SK-N-SH treated with all-trans-retinoic acid at 6 μM for 48 hours (cell line): ENCODE data around the gene MOCS1.

Experiments used
- ATAC-seq: fragments of 200-7000 bp; cut with Tn5 transposase; 3 replicates; pipeline ENCODE4 v1.9.1; 2020; ENCODE audit warnings: mild to moderate bottlenecking, moderate library complexity
- ARNTL ChIP-seq: fragments of 450-650 bp; formaldehyde crosslinking; IDR thresholded peaks from 2 replicates; pipeline ENCODE4 v1.5.0; 2020; ENCODE audit warnings: low read depth, mild to moderate bottlenecking, moderate library complexity, borderline replicate concordance
- BACH2 ChIP-seq: fragments of 250-450 bp; sonication (Bioruptor Pico); IDR thresholded peaks from 2 replicates; pipeline ENCODE4 v1.9.0; 2021; ENCODE audit warnings: mild to moderate bottlenecking, borderline replicate concordance
- CSDC2 ChIP-seq: fragments of 250-450 bp; sonication (Bioruptor Pico); IDR thresholded peaks from 2 replicates; pipeline ENCODE4 v1.5.0; 2020; ENCODE audit warnings: mild to moderate bottlenecking, moderate library complexity
- ESRRG ChIP-seq: fragments of 250-450 bp; sonication (Bioruptor Pico); IDR thresholded peaks from 2 replicates; pipeline ENCODE4 v1.6.1; 2021; ENCODE audit warnings: mild to moderate bottlenecking
- GLIS3 ChIP-seq: fragments of 250-450 bp; sonication (Bioruptor Pico); IDR thresholded peaks from 2 replicates; pipeline ENCODE4 v1.5.0; 2020; ENCODE audit warnings: mild to moderate bottlenecking, moderate library complexity
- ISL1 ChIP-seq: fragments of 250-450 bp; sonication (Bioruptor Pico); IDR thresholded peaks from 2 replicates; pipeline ENCODE4 v2.1.2; 2022; ENCODE audit warnings: mild to moderate bottlenecking, moderate library complexity
- OSR1 ChIP-seq: fragments of 250-450 bp; sonication (Bioruptor Pico); IDR thresholded peaks from 2 replicates; pipeline ENCODE4 v1.8.0; 2022; ENCODE audit warnings: moderate library complexity, mild to moderate bottlenecking, inconsistent platforms
- PPARA ChIP-seq: fragments of 250-450 bp; sonication (Bioruptor Pico); IDR thresholded peaks from 2 replicates; pipeline ENCODE4 v1.5.0; 2020; ENCODE audit warnings: mild to moderate bottlenecking, borderline replicate concordance
- RARB ChIP-seq: fragments of 250-450 bp; sonication (Bioruptor Pico); IDR thresholded peaks from 2 replicates; pipeline ENCODE4 v1.8.0; 2021; ENCODE audit warnings: mild to moderate bottlenecking, moderate library complexity
- SNAI2 ChIP-seq: fragments of 250-450 bp; sonication (Bioruptor Pico); IDR thresholded peaks from 2 replicates; pipeline ENCODE4 v1.5.0; 2020; ENCODE audit warnings: mild to moderate bottlenecking, moderate library complexity
- TCF4 ChIP-seq: fragments of 250-450 bp; sonication (Bioruptor Pico); IDR thresholded peaks from 2 replicates; pipeline ENCODE4 v1.8.0; 2021; ENCODE audit warnings: mild to moderate bottlenecking, moderate library complexity, borderline replicate concordance
- TOX ChIP-seq: fragments of 250-450 bp; sonication (Bioruptor Pico); IDR thresholded peaks from 2 replicates; pipeline ENCODE4 v1.8.0; 2021; ENCODE audit warnings: mild to moderate bottlenecking, moderate library complexity, borderline replicate concordance
- ZC3H10 ChIP-seq: fragments of 250-450 bp; sonication (Bioruptor Pico); IDR thresholded peaks from 2 replicates; pipeline ENCODE4 v1.5.1; 2021; ENCODE audit warnings: mild to moderate bottlenecking, moderate library complexity
- ZFP3 ChIP-seq: fragments of 250-450 bp; sonication (Bioruptor Pico); IDR thresholded peaks from 2 replicates; pipeline ENCODE4 v1.5.0; 2020; ENCODE audit warnings: mild to moderate bottlenecking, moderate library complexity
- ZFP30 ChIP-seq: fragments of 450-650 bp; formaldehyde crosslinking; IDR thresholded peaks from 2 replicates; pipeline ENCODE4 v1.5.0; 2022; ENCODE audit warnings: mild to moderate bottlenecking, moderate library complexity
- ZNF70 ChIP-seq: fragments of 450-650 bp; formaldehyde crosslinking; IDR thresholded peaks from 2 replicates; pipeline ENCODE4 v1.5.0; 2020; ENCODE audit warnings: mild to moderate bottlenecking, moderate library complexity
- ZNF8 ChIP-seq: fragments of 450-650 bp; formaldehyde crosslinking; IDR thresholded peaks from 2 replicates; pipeline ENCODE4 v1.5.0; 2020; ENCODE audit warnings: mild to moderate bottlenecking, moderate library complexity
- TF ChIP-seq, protein P1 (sequence below): fragments of 250-450 bp; sonication (Bioruptor Pico); IDR thresholded peaks from 2 replicates; pipeline ENCODE4 v1.8.0; 2020; ENCODE audit warnings: mild to moderate bottlenecking, moderate library complexity, borderline replicate concordance
- TF ChIP-seq, protein P2 (sequence below): fragments of 250-450 bp; sonication (Bioruptor Pico); IDR thresholded peaks from 2 replicates; pipeline ENCODE4 v1.5.0; 2020; ENCODE audit warnings: mild to moderate bottlenecking, moderate library complexity
- TF ChIP-seq, protein P3 (sequence below): fragments of 250-450 bp; sonication (Bioruptor Pico); IDR thresholded peaks from 2 replicates; pipeline ENCODE4 v1.8.0; 2021; ENCODE audit warnings: low read depth, mild to moderate bottlenecking, moderate library complexity, borderline replicate concordance
- TF ChIP-seq, protein P4 (sequence below): fragments of 250-450 bp; sonication (Bioruptor Pico); IDR thresholded peaks from 2 replicates; pipeline ENCODE4 v1.5.1; 2020; ENCODE audit warnings: low read depth, mild to moderate bottlenecking, moderate library complexity
- TF ChIP-seq, protein P5 (sequence below): fragments of 250-450 bp; sonication (Bioruptor Pico); IDR thresholded peaks from 2 replicates; pipeline ENCODE4 v1.5.1; 2021; ENCODE audit warnings: mild to moderate bottlenecking, moderate library complexity

Gene MOCS1

DNA sequence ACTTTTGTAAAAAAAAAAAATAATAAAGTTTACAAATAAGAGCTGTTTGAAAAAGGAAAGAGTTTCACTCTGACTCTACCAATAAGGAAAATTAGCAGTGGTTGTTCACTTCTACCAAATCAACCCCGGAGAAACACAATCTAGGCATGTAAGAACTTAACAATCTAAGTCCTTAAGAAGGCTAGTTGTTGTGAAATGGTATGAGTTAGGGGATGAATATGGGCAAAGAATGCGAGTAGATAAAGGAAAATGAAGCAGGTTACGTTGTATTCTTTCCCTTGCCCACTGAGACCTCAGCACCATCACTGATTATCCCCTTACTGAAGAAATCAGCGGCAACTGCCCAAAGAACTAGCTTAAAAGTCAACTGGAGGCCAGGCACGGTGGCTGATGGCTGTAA, 15.4 kb downstream of the MOCS1 start (continued):
- TF ChIP-seq, protein P1, sequence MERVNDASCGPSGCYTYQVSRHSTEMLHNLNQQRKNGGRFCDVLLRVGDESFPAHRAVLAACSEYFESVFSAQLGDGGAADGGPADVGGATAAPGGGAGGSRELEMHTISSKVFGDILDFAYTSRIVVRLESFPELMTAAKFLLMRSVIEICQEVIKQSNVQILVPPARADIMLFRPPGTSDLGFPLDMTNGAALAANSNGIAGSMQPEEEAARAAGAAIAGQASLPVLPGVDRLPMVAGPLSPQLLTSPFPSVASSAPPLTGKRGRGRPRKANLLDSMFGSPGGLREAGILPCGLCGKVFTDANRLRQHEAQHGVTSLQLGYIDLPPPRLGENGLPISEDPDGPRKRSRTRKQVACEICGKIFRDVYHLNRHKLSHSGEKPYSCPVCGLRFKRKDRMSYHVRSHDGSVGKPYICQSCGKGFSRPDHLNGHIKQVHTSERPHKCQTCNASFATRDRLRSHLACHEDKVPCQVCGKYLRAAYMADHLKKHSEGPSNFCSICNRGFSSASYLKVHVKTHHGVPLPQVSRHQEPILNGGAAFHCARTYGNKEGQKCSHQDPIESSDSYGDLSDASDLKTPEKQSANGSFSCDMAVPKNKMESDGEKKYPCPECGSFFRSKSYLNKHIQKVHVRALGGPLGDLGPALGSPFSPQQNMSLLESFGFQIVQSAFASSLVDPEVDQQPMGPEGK (CRISPR knock-in tag), result no peak
- TF ChIP-seq, protein P2, sequence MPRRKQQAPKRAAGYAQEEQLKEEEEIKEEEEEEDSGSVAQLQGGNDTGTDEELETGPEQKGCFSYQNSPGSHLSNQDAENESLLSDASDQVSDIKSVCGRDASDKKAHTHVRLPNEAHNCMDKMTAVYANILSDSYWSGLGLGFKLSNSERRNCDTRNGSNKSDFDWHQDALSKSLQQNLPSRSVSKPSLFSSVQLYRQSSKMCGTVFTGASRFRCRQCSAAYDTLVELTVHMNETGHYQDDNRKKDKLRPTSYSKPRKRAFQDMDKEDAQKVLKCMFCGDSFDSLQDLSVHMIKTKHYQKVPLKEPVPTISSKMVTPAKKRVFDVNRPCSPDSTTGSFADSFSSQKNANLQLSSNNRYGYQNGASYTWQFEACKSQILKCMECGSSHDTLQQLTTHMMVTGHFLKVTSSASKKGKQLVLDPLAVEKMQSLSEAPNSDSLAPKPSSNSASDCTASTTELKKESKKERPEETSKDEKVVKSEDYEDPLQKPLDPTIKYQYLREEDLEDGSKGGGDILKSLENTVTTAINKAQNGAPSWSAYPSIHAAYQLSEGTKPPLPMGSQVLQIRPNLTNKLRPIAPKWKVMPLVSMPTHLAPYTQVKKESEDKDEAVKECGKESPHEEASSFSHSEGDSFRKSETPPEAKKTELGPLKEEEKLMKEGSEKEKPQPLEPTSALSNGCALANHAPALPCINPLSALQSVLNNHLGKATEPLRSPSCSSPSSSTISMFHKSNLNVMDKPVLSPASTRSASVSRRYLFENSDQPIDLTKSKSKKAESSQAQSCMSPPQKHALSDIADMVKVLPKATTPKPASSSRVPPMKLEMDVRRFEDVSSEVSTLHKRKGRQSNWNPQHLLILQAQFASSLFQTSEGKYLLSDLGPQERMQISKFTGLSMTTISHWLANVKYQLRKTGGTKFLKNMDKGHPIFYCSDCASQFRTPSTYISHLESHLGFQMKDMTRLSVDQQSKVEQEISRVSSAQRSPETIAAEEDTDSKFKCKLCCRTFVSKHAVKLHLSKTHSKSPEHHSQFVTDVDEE (CRISPR knock-in tag), result no peak
- no peak for TF ChIP-seq ISL1 (CRISPR knock-in tag)
- TF ChIP-seq ZC3H10, result no peak
- TF ChIP-seq TCF4 (CRISPR knock-in tag), result no peak

DNA sequence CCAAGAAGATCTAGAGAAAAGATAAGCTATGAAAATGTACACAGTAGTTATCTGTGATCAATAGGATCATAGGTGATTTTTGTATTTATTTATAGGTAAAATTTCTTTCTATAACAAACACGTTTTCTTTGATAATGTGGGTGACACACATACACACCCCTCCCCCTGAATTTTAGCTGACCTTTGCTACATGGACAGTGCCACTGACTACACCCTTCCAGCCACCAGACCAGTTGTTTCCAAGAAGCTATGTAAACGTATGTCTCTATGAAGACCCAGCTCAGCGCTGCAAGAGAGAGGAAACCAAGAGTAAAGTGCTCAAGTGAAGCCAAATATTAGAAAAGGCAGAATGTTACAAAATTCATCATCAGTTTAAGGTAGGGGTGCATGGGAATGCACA, 16.3 kb downstream of the MOCS1 start:
- TF ChIP-seq RARB (CRISPR knock-in tag) (no peak), TOX (CRISPR knock-in tag) (no peak), SNAI2 (no peak), CSDC2 (no peak), ARNTL (CRISPR knock-in tag) (no peak), BACH2 (CRISPR knock-in tag) (no peak), ESRRG (CRISPR knock-in tag) (no peak), GLIS3 (CRISPR knock-in tag) (no peak), OSR1 (CRISPR knock-in tag) (no peak), ZFP30 (no peak), PPARA (CRISPR knock-in tag) (no peak), ZFP3 (CRISPR knock-in tag) (no peak), ZNF70 (CRISPR knock-in tag) (no peak), ZC3H10 (no peak), ZNF8 (CRISPR knock-in tag) (no peak)
- TF ChIP-seq, protein P3, sequence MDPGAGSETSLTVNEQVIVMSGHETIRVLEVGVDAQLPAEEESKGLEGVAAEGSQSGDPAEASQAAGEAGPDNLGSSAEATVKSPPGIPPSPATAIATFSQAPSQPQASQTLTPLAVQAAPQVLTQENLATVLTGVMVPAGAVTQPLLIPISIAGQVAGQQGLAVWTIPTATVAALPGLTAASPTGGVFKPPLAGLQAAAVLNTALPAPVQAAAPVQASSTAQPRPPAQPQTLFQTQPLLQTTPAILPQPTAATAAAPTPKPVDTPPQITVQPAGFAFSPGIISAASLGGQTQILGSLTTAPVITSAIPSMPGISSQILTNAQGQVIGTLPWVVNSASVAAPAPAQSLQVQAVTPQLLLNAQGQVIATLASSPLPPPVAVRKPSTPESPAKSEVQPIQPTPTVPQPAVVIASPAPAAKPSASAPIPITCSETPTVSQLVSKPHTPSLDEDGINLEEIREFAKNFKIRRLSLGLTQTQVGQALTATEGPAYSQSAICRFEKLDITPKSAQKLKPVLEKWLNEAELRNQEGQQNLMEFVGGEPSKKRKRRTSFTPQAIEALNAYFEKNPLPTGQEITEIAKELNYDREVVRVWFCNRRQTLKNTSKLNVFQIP (CRISPR knock-in tag), result no peak
- TF ChIP-seq, protein P4, sequence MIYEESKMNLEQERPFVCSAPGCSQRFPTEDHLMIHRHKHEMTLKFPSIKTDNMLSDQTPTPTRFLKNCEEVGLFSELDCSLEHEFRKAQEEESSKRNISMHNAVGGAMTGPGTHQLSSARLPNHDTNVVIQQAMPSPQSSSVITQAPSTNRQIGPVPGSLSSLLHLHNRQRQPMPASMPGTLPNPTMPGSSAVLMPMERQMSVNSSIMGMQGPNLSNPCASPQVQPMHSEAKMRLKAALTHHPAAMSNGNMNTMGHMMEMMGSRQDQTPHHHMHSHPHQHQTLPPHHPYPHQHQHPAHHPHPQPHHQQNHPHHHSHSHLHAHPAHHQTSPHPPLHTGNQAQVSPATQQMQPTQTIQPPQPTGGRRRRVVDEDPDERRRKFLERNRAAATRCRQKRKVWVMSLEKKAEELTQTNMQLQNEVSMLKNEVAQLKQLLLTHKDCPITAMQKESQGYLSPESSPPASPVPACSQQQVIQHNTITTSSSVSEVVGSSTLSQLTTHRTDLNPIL, result no peak
- TF ChIP-seq, protein P2 (CRISPR knock-in tag), result no peak
- TF ChIP-seq, protein P5, sequence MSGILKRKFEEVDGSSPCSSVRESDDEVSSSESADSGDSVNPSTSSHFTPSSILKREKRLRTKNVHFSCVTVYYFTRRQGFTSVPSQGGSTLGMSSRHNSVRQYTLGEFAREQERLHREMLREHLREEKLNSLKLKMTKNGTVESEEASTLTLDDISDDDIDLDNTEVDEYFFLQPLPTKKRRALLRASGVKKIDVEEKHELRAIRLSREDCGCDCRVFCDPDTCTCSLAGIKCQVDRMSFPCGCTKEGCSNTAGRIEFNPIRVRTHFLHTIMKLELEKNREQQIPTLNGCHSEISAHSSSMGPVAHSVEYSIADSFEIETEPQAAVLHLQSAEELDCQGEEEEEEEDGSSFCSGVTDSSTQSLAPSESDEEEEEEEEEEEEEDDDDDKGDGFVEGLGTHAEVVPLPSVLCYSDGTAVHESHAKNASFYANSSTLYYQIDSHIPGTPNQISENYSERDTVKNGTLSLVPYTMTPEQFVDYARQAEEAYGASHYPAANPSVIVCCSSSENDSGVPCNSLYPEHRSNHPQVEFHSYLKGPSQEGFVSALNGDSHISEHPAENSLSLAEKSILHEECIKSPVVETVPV (CRISPR knock-in tag), result no peak
- TF ChIP-seq, all 23 proteins: peak for 0
- no peak for ATAC-seq
